Measurements from ENCODE around the gene LMNA. TPM values are rescaled to one million over a fixed set of nuclear protein-coding genes. Genes with fewer than 3 reads are reported as not detected.
A peak's percentile ranks its signal among the peaks of the same experiment; 100 is the strongest.

Gene LMNA
- total and polyA plus RNA-seq, 9 donors, result 50.1 to 609 (median 360) TPM

GRCh38 chr1:156104861-156105832 lies 9.4 kb upstream of the LMNA start:
- TF ChIP-seq POLR2A (IDR thresholded peaks at IDR 0.05) (no peak), EP300 (IDR thresholded peaks at IDR 0.05) (no peak), CTCF (IDR thresholded peaks at IDR 0.05) (peak in 1 of 3 donors; percentile 41)
- H3K36me3 ChIP-seq, result no peaks in the 10 kb centered on the region
- 31 to 34% (median 31%) methylated on average over 11 of the region's 11 CpGs for WGBS, 3 donors
- intact Hi-C loops (cut with DNase I), result no loop called here
- no peaks in the 10 kb centered on the region for H3K9me3 ChIP-seq
- no peaks in the 10 kb centered on the region for H3K27me3 ChIP-seq
- DNase-seq, result peak in 4 of 5 donors; percentile 60 to 68 (median 63)
- peak overlapping the region; percentile 90 to 96 for H3K27ac ChIP-seq
- H3K4me3 ChIP-seq, result peak overlapping the region; percentile 33
- peaks cover 43% of the 10 kb centered on the region for H3K4me1 ChIP-seq (ENCODE audit: insufficient read depth)

GRCh38 chr1:156106624-156107488 lies 7.7 kb upstream of the LMNA start:
- no peaks in the 10 kb centered on the region for H3K27me3 ChIP-seq
- H3K36me3 ChIP-seq, result no peaks in the 10 kb centered on the region
- H3K4me3 ChIP-seq, result no peak overlapping the region
- 32 to 41% (median 38%) methylated on average over 11 to 14 of the region's 14 CpGs for WGBS, 3 donors
- peak overlapping the region; percentile 90 to 96 for H3K27ac ChIP-seq
- peak in 2 of 5 donors; percentile 49 to 52 for DNase-seq
- TF ChIP-seq CTCF (IDR thresholded peaks at IDR 0.05), result no peak
- no peak for TF ChIP-seq POLR2A (IDR thresholded peaks at IDR 0.05)
- TF ChIP-seq EP300 (IDR thresholded peaks at IDR 0.05), result no peak
- H3K4me1 ChIP-seq (ENCODE audit: insufficient read depth), result peaks cover 41% of the 10 kb centered on the region
- H3K9me3 ChIP-seq, result no peaks in the 10 kb centered on the region
- intact Hi-C loops (cut with DNase I), result no loop called here

GRCh38 chr1:156108057-156108456 lies 6.5 kb upstream of the LMNA start:
- peaks cover 31% of the 10 kb centered on the region for H3K4me1 ChIP-seq (ENCODE audit: insufficient read depth)
- intact Hi-C loops (cut with DNase I), result no loop called here

More at GRCh38 chr1:156108057-156108456, 6.5 kb upstream of the LMNA start:
- Histone ChIP-seq H3K4me3 (no peak overlapping the region), H3K27me3 (no peaks in the 10 kb centered on the region), H3K36me3 (no peaks in the 10 kb centered on the region), H3K9me3 (no peaks in the 10 kb centered on the region), H3K27ac (peak overlapping the region; percentile 90 to 96)
- 80 to 86% (median 81%) methylated on average over 3 of the region's 3 CpGs for whole genome bisulfite sequencing, 3 donors
- no peak for TF ChIP-seq POLR2A (IDR thresholded peaks at IDR 0.05)
- no peak for TF ChIP-seq CTCF (IDR thresholded peaks at IDR 0.05)
- TF ChIP-seq EP300 (IDR thresholded peaks at IDR 0.05), result no peak
- no peak for DNase-seq

Measured in ovary (tissue), 9 donors.